ENCODE results near the gene BRD7.

- TF ChIP-seq CTCF (IDR thresholded peaks at IDR 0.05; ENCODE audit: low read length) (no peak), EZH2 (optimal IDR thresholded peaks at IDR 0.05; ENCODE audit: low read depth, low read length) (no peak)
Observed at GRCh38 chr16:50399411-50399810, 30.6 kb upstream of the BRD7 start.

Data from MM.1S (cell line).